DND-41 (cell line): ENCODE results near the gene KIFBP.
"Not testable (repeated sequence)": the region's sequence is repeated elsewhere in the genome, so short reads cannot be mapped to it uniquely, and the experiment has no call there.

Experiments used
- ATAC-seq: fragments of 200-7000 bp; cut with Tn5 transposase; 3 replicates; pipeline ENCODE4 v1.9.1; 2021; ENCODE audit warnings: low read depth; ENCODE audit not compliant: insufficient read depth
- DNase-seq: peaks from one replicate; pipeline ENCODE4 v3.0.0-alpha.2; 2020
- H2AFZ ChIP-seq: 2 replicates; pipeline ENCODE4 v1.6.0; 2012; ENCODE audit warnings: low read depth, low read length
- H3K27ac ChIP-seq: 2 replicates; pipeline ENCODE4 v1.5.1; 2012; ENCODE audit warnings: low read length, inconsistent platforms
- H3K27me3 ChIP-seq: fragments of 200-600 bp; sonication (generic); 2 replicates; pipeline ENCODE4 v1.6.0; 2012; ENCODE audit warnings: low read length, mild to moderate bottlenecking, inconsistent platforms; ENCODE audit not compliant: insufficient read depth, poor library complexity
- H3K36me3 ChIP-seq: 2 replicates; pipeline ENCODE4 v1.5.1; 2012; ENCODE audit warnings: low read length, inconsistent platforms; ENCODE audit not compliant: insufficient read depth
- H3K4me1 ChIP-seq: 2 replicates; pipeline ENCODE4 v1.5.1; 2012; ENCODE audit warnings: mild to moderate bottlenecking, low read length; ENCODE audit not compliant: insufficient read depth
- H3K4me2 ChIP-seq: 2 replicates; pipeline ENCODE4 v1.6.0; 2012; ENCODE audit warnings: mild to moderate bottlenecking, moderate library complexity, low read length, inconsistent platforms; ENCODE audit not compliant: insufficient read depth
- H3K4me3 ChIP-seq, 2 experiments: fragments of 200-600 bp in 1 of 2; shearing (Covaris generic) in 1 of 2; 2 replicates each; pipeline ENCODE4 v1.5.1; 2012 to 2016; ENCODE audit warnings: inconsistent platforms in 2 of 2, low read length in 2 of 2, mild to moderate bottlenecking in 2 of 2, low read depth in 1 of 2, moderate library complexity in 1 of 2
- H3K79me2 ChIP-seq: 2 replicates; pipeline ENCODE4 v1.6.0; 2012; ENCODE audit warnings: low read length, inconsistent platforms; ENCODE audit not compliant: insufficient read depth
- H3K9ac ChIP-seq: 2 replicates; pipeline ENCODE4 v1.6.0; 2012; ENCODE audit warnings: low read depth, mild to moderate bottlenecking, inconsistent platforms, low read length, moderate library complexity
- H3K9me3 ChIP-seq: 2 replicates; pipeline ENCODE4 v1.5.1; 2012; ENCODE audit warnings: low read length, moderate library complexity, mild to moderate bottlenecking, inconsistent platforms; ENCODE audit not compliant: insufficient read depth, severe bottlenecking
- H4K20me1 ChIP-seq: 2 replicates; pipeline ENCODE4 v1.6.0; 2012; ENCODE audit warnings: low read length; ENCODE audit not compliant: insufficient read depth
- CTCF ChIP-seq: IDR thresholded peaks from 2 replicates; pipeline ENCODE4 v1.5.1; 2012; ENCODE audit warnings: borderline replicate concordance, low read length, moderate library complexity, mild to moderate bottlenecking; ENCODE audit not compliant: poor library complexity, severe bottlenecking; ENCODE audit errors: extremely low read depth
- EZH2 ChIP-seq: IDR thresholded peaks from 3 replicates; pipeline ENCODE4 v1.6.1; 2012; ENCODE audit warnings: borderline replicate concordance, low read depth, mild to moderate bottlenecking, moderate library complexity, low read length, inconsistent platforms; ENCODE audit not compliant: severe bottlenecking

KIFBP gene

GRCh38 chr10:68988530-68989316 is at the start of gene KIFBP:
Gene KIFBP, plus strand, starts transcription at chr10:68988803. Its CDS starts 30 bp downstream, at chr10:68988833.
- Histone ChIP-seq H3K27me3 (no peaks in the 10 kb centered on the region), H3K9me3 (no peaks in the 10 kb centered on the region), H3K4me3 (peak within 1 kb of the TSS; percentile 44 to 81; a peak in 3 of 4 replicates), H2AFZ (peak within 1 kb of the TSS; percentile 74), H3K4me2 (peak within 1 kb of the TSS; percentile 88), H3K9ac (peak within 1 kb of the TSS; percentile 69), H3K36me3 (peaks cover 33% of the 10 kb centered on the region), H3K4me1 (peaks cover 30% of the 10 kb centered on the region), H3K27ac (peak within 1 kb of the TSS; percentile 51), H4K20me1 (no peaks in the 10 kb centered on the region), H3K79me2 (peaks cover 46% of the 10 kb centered on the region)
- DNase-seq, result peak; percentile 87
- ATAC-seq, result peak; percentile 89
- TF ChIP-seq CTCF, result peak; percentile 61
- no peak for TF ChIP-seq EZH2

DNA sequence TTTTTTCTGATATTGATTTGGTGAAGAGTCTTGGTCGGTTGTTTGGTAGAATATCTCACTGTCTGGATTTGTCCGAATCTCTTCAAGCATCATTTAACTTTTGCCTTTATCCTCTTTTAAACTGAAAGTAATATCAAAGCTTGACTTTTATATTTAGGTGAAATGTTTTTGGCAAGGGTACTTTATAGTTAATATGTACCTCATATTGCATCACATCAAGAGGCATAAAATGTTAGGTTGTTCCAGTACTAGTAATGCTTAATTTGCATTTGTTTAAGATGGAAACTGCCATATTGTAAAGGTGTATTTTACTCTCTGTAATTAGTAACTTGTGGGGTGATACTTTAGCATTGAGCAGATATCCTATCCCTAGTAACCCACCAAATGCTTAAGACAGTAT is 49.7 kb upstream of the KIFBP start:
- Histone ChIP-seq H4K20me1 (peaks cover 3% of the 10 kb centered on the region; the same call in 1 of the 2 replicates), H3K9me3 (no peaks in the 10 kb centered on the region), H3K27ac (no peak overlapping the region), H3K27me3 (no peaks in the 10 kb centered on the region), H3K79me2 (peaks cover 10% of the 10 kb centered on the region; the same call in 1 of the 2 replicates), H3K36me3 (peaks cover 90% of the 10 kb centered on the region), H3K4me2 (no peak overlapping the region), H3K9ac (no peak overlapping the region), H3K4me3 (no peak overlapping the region), H3K4me1 (no peaks in the 10 kb centered on the region), H2AFZ (no peak overlapping the region)
- TF ChIP-seq EZH2, result no peak
- no peak for TF ChIP-seq CTCF
- DNase-seq, result no peak
- ATAC-seq, result no peak

- not testable (repeated sequence) for H3K79me2 ChIP-seq, ATAC-seq, DNase-seq, H3K4me1 ChIP-seq, H2AFZ ChIP-seq, H4K20me1 ChIP-seq, H3K9ac ChIP-seq, H3K9me3 ChIP-seq, H3K27ac ChIP-seq, H3K4me2 ChIP-seq, H3K4me3 ChIP-seq, H3K27me3 ChIP-seq
- peaks cover 87% of the 10 kb centered on the region for H3K36me3 ChIP-seq
Measured at GRCh38 chr10:68940917-68941316, 47.7 kb upstream of the KIFBP start.

DNA sequence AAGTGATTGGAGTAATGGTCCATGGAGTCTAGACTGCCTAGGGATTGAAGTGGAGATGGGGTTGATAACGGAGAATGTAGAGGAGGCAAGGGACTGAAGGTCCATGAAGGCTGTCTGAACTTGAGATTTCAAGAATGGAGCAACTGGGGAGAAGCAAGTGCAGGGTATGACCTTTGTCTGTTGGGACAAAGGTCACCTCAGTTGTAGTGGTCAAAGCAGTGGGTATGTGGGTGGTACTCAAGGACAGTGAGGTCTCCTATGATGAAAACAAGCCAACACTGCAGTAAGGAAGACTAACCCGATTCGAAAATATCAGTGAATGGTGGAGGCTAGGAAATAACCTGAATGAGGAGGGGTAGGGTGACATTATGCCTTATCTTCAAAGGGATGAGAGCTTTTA is 38.0 kb upstream of the KIFBP start:
- peaks cover 7% of the 10 kb centered on the region for H3K4me1 ChIP-seq
- H3K9me3 ChIP-seq, result no peaks in the 10 kb centered on the region
- no peaks in the 10 kb centered on the region for H4K20me1 ChIP-seq
- peaks cover 8% of the 10 kb centered on the region for H3K79me2 ChIP-seq
- ATAC-seq (no peak), DNase-seq (no peak)
- H3K9ac ChIP-seq, result no peak overlapping the region
- H2AFZ ChIP-seq, result no peak overlapping the region
- no peak overlapping the region for H3K4me2 ChIP-seq
- no peak overlapping the region for H3K4me3 ChIP-seq
- H3K36me3 ChIP-seq, result peaks cover 51% of the 10 kb centered on the region
- H3K27me3 ChIP-seq, result no peaks in the 10 kb centered on the region
- H3K27ac ChIP-seq, result no peak overlapping the region
- TF ChIP-seq CTCF (no peak), EZH2 (no peak)
